H54 (cell line): ENCODE results near the gene WDR13.
"Not testable (repeated sequence)": the region's sequence is repeated elsewhere in the genome, so short reads cannot be mapped to it uniquely, and the experiment has no call there.

Source experiments
- DNase-seq: peaks from one replicate; pipeline ENCODE4 v3.0.0; 2011; ENCODE audit warnings: low spot score, mixed read lengths; ENCODE audit not compliant: insufficient read length
- FAIRE-seq: peaks from 3 replicates; lab custom pipeline; 2011; peaks lifted over from hg19 to GRCh38; lab: Jason Lieb, UNC
- POLR2A ChIP-seq: IDR thresholded peaks from 2 replicates; pipeline ENCODE4 v1.6.1; 2011; ENCODE audit warnings: low read depth, mild to moderate bottlenecking, low read length

Gene WDR13

GRCh38 chrX:48597353-48598264 is at the start of gene WDR13:
Gene WDR13, plus strand, starts transcription at chrX:48597492. Its CDS starts 505 bp downstream, at chrX:48597997.
- FAIRE-seq (no peak), DNase-seq (peak; percentile 47)
- peak; percentile 83 for TF ChIP-seq POLR2A

GRCh38 chrX:48548871-48549270 is 48.4 kb upstream of the WDR13 start:
- FAIRE-seq (no peak), DNase-seq (no peak)
- no peak for TF ChIP-seq POLR2A

- not testable (repeated sequence) for FAIRE-seq, DNase-seq
These were observed 41.5 kb upstream of the WDR13 start for GRCh38 chrX:48555731-48556325.

GRCh38 chrX:48558271-48558670 is 39.0 kb upstream of the WDR13 start:
- no peak for TF ChIP-seq POLR2A
- DNase-seq: peak; percentile 25
- no peak for FAIRE-seq

- no peak for DNase-seq
- no peak for FAIRE-seq
- no peak for TF ChIP-seq POLR2A
These were observed 37.7 kb upstream of the WDR13 start for GRCh38 chrX:48559636-48560035.

- FAIRE-seq (no peak), DNase-seq (no peak)
- no peak for TF ChIP-seq POLR2A
These were observed 37.2 kb upstream of the WDR13 start for GRCh38 chrX:48560056-48560455.

- TF ChIP-seq POLR2A: no peak
- FAIRE-seq: no peak
These were observed 36.6 kb upstream of the WDR13 start for GRCh38 chrX:48560681-48561080.

GRCh38 chrX:48569958-48570357 is 27.3 kb upstream of the WDR13 start:
- TF ChIP-seq POLR2A: no peak
- DNase-seq (no peak), FAIRE-seq (no peak)

More at GRCh38 chrX:48560681-48561080, 36.6 kb upstream of the WDR13 start:
- no peak for DNase-seq

- DNase-seq: no peak
- TF ChIP-seq POLR2A: no peak
- FAIRE-seq: no peak
These were observed 23.5 kb upstream of the WDR13 start for GRCh38 chrX:48573690-48574269.

GRCh38 chrX:48574270-48575266 is 22.7 kb upstream of the WDR13 start, which contains the start of gene RBM3:
Gene RBM3, plus strand, starts transcription at chrX:48574484. Its CDS starts 697 bp downstream, at chrX:48575181.
- FAIRE-seq (no peak), DNase-seq (peak; percentile 52)
- peak; percentile 65 for TF ChIP-seq POLR2A

- no peak for FAIRE-seq
- no peak for TF ChIP-seq POLR2A
- DNase-seq: no peak
These were observed 21.6 kb upstream of the WDR13 start for GRCh38 chrX:48575642-48576041.

- DNase-seq (no peak), FAIRE-seq (no peak)
- TF ChIP-seq POLR2A: no peak
These were observed 21.2 kb upstream of the WDR13 start for GRCh38 chrX:48576108-48576507.

GRCh38 chrX:48578661-48579128 is 18.6 kb upstream of the WDR13 start:
- FAIRE-seq (no peak), DNase-seq (no peak)
- no peak for TF ChIP-seq POLR2A
